KOPT-K1 (cell line): Measurements from ENCODE around the gene ANKDD1A.

ENCODE experiments used
- H3K27ac ChIP-seq: fragments of 200-600 bp; sonication (generic); 2 replicates; pipeline ENCODE4 v1.5.1; 2016; ENCODE audit warnings: antibody characterized with exemption, mild to moderate bottlenecking, low read depth, low read length; ENCODE audit not compliant: poor library complexity, severe bottlenecking
- H3K36me3 ChIP-seq: fragments of 200-600 bp; sonication (generic); 2 replicates; pipeline ENCODE4 v1.5.1; 2017; ENCODE audit warnings: antibody characterized with exemption, mild to moderate bottlenecking, low read length, moderate library complexity; ENCODE audit not compliant: insufficient read depth
- H3K9me3 ChIP-seq: fragments of 200-600 bp; sonication (generic); 2 replicates; pipeline ENCODE4 v1.5.1; 2017; ENCODE audit warnings: antibody characterized with exemption, low read length, mild to moderate bottlenecking; ENCODE audit not compliant: insufficient read depth, poor library complexity, severe bottlenecking

ANKDD1A gene

DNA sequence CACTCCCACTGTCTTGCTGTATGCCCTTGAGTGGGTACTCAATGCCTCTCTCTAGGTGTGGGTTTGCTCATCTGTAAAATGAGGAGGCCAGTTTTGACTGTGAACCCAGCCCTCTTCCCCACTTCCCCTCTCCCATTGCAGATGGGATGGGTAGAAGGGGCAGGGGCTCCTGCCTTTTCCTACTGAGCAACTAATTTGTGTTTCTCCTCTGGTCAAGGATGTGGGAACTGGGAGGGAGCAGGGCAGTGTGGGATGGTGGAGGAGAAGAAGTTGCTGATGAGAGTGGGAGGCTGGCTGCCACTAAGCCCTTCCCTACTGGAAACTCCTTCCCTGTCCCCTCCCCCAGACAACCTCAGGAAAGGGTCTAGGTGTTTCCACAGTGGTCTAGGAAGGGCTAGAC is 20.1 kb upstream of the ANKDD1A start:
- Histone ChIP-seq H3K36me3 (no peaks in the 10 kb centered on the region), H3K27ac (peak overlapping the region; percentile 97), H3K9me3 (no peaks in the 10 kb centered on the region)

DNA sequence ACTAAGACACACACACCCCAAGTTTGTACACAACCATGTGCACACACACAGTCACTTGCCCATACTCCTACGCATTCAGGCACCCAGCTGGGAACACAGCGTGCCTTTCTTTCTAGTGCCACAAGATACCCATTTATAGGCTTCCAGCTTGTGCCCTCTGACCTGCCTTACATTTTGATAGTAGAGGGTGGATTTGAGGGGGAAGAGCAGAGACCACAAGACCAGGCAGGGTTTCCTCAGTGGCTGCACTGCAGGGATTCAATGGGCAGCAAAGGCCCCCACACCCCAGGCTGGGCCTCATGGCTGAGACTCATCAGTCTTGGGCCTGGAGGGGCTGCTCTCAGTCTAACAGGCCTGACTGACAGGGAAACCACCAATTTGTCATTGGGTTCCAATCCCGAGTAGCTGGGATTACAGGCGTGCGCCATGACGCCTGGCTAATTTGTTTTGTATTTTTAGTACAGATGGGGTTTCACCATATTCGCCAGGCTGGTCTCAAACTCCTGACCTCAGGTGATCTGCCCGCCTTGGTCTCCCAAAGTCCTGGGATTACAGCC is 18.8 kb upstream of the ANKDD1A start:
- Histone ChIP-seq H3K9me3 (no peaks in the 10 kb centered on the region), H3K36me3 (no peaks in the 10 kb centered on the region)

GRCh38 chr15:64893481-64894394 is 18.0 kb upstream of the ANKDD1A start:
- Histone ChIP-seq H3K27ac (peak overlapping the region; percentile 97), H3K36me3 (no peaks in the 10 kb centered on the region), H3K9me3 (no peaks in the 10 kb centered on the region)

More for the DNA sequence above, 18.8 kb upstream of the ANKDD1A start:
- H3K27ac ChIP-seq: peak overlapping the region; percentile 97

- peak overlapping the region; percentile 97 for H3K27ac ChIP-seq
- H3K9me3 ChIP-seq: no peaks in the 10 kb centered on the region
- no peaks in the 10 kb centered on the region for H3K36me3 ChIP-seq
Measured at GRCh38 chr15:64894395-64895056, 17.2 kb upstream of the ANKDD1A start.

DNA sequence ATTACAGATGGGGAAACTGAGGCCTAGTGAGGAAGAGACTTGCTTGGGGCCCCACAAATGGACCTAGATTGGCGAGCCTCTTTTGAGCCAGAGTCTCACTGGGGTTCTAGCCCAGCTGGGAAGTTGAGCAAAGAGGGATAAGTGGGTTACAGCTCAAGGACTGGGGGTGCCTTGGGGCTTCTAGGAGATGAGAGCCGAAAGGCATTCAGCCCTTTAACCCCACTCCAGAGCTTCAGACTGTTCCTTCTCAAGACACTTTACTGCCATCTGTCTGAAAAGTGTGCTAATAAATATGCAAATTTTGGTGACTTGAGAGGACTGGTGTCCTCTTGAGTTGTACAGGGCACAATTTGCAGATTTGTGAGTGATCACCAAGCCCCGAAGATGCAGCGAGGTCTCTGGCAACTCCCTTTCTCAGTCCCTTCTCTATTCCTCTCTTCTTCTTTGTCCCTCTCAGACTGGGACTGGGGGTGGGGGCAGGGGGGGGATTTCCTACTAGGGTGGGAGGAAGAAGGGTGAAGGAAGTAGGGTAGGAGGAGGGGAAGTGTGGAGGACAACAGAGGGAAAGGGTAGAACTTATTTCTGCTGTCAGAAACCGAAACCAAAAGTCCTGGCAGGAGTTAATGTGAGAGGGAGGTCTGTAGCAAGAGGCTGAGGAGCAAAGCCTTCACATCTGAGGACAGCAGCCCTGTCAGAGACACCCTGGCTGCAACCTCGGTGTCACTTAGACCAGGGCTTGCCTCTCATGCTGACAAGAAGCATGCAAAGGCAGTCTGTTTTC is 16.2 kb upstream of the ANKDD1A start:
- Histone ChIP-seq H3K36me3 (no peaks in the 10 kb centered on the region), H3K9me3 (no peaks in the 10 kb centered on the region), H3K27ac (peak overlapping the region; percentile 97)

- Histone ChIP-seq H3K36me3 (no peaks in the 10 kb centered on the region), H3K27ac (peak overlapping the region; percentile 97), H3K9me3 (peaks cover 8% of the 10 kb centered on the region)
Measured at GRCh38 chr15:64896371-64897069, 15.2 kb upstream of the ANKDD1A start.

- H3K27ac ChIP-seq: no peak overlapping the region
- peaks cover 8% of the 10 kb centered on the region for H3K9me3 ChIP-seq
- H3K36me3 ChIP-seq: no peaks in the 10 kb centered on the region
Measured at GRCh38 chr15:64897345-64897985, 14.2 kb upstream of the ANKDD1A start.

DNA sequence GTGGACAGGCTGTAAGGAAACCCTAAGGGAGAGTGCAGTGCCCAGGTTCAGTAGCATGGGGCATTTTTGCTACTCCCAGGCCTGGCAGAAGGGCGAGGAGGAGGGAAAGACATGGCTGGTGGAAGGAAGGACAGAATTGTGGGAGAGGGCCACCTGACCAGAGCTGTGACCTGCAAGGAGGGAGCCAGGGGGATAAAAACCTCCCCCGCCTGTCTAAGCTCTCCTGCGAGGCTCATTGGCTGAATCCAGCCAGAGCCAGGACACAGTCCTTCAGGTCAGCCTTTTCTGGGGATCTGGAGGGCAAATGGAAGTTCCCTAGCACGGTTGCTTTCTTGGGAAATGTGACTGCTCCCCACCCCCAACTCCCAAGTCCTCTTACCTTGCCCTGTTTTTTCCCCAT is 13.3 kb upstream of the ANKDD1A start:
- Histone ChIP-seq H3K9me3 (peaks cover 8% of the 10 kb centered on the region), H3K27ac (no peak overlapping the region), H3K36me3 (no peaks in the 10 kb centered on the region)

- Histone ChIP-seq H3K27ac (no peak overlapping the region), H3K9me3 (peaks cover 8% of the 10 kb centered on the region), H3K36me3 (no peaks in the 10 kb centered on the region)
Measured at GRCh38 chr15:64901141-64901540, 10.6 kb upstream of the ANKDD1A start.

GRCh38 chr15:64901914-64902313 is 9.8 kb upstream of the ANKDD1A start:
- Histone ChIP-seq H3K36me3 (no peaks in the 10 kb centered on the region), H3K27ac (no peak overlapping the region), H3K9me3 (peaks cover 8% of the 10 kb centered on the region)

DNA sequence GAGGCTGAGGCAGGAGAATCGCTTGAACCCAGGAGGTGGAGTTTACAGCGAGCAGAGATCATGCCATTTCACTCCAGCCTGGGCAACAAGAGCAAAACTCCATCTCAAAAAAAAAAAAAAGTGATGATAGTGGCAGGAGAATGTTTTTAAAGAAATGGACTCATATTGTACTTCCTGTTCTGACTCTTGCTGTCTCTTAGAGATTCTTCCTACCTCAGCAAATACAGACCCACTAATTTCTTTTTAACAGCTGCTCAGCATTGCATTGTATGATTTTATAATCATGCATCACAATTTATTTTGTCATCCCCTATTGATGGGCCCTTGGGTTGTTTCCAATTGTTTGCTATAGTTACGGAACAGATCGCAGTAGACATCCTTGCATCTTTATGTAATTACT is 8.8 kb upstream of the ANKDD1A start:
- no peaks in the 10 kb centered on the region for H3K36me3 ChIP-seq
- peaks cover 8% of the 10 kb centered on the region for H3K9me3 ChIP-seq
- no peak overlapping the region for H3K27ac ChIP-seq

DNA sequence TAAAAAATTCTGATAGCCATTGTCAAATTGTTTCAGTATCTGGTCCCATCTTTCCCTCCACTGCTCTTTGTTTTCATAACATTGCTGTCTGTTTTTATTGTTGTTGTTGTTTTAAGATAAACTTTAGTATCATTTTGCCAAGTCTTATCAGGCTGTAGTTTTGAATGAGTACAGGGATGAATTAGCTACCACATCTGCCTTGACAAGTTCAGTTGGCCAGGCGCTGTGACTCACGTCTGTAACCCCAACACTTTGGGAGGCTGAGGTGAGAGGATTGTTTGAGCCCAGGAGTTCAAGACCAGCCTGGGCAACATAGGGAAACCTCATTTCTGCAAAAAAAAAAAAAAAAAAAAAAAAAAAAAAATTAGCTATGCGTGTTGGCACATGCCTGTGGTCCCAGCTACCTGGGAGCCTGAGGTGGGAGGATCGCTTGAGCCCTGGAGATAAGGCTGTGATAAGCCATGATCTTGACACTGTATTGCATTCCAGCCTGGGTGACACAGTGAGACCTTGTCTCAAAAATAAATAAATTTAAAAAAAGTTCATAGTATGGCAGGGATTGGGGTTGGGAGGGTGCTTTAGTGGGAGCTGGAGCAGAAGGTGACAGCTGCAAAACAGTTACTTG is 8.3 kb upstream of the ANKDD1A start:
- peaks cover 8% of the 10 kb centered on the region for H3K9me3 ChIP-seq
- H3K36me3 ChIP-seq: no peaks in the 10 kb centered on the region
- no peak overlapping the region for H3K27ac ChIP-seq

GRCh38 chr15:64904189-64904588 is 7.5 kb upstream of the ANKDD1A start:
- peaks cover 8% of the 10 kb centered on the region for H3K9me3 ChIP-seq
- H3K36me3 ChIP-seq: no peaks in the 10 kb centered on the region
- H3K27ac ChIP-seq: no peak overlapping the region
